ENCODE data around the gene FCGR2B.
"Not testable (repeated sequence)": the region's sequence is repeated elsewhere in the genome, so short reads cannot be mapped to it uniquely, and the experiment has no call there.

DNA sequence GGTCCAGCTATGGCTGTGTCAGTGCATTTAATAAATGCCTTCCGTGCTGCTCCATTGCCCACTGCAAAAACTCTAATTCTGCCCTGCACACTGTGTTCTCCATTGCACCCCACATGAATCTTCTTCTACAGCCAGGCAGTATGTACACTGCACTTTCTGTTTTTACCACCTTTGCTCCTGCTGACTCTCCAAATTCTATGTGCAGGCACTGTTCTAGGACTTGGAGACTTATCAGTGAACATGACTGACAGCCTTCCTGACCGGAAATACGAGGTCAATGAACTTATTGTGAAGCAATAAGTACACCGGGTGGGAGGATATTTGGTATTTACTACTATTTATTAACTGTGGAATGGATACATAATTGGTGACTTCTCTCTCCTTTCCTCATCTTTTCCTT is 1.7 kb downstream of the FCGR2B start:
- TF ChIP-seq, protein P1, sequence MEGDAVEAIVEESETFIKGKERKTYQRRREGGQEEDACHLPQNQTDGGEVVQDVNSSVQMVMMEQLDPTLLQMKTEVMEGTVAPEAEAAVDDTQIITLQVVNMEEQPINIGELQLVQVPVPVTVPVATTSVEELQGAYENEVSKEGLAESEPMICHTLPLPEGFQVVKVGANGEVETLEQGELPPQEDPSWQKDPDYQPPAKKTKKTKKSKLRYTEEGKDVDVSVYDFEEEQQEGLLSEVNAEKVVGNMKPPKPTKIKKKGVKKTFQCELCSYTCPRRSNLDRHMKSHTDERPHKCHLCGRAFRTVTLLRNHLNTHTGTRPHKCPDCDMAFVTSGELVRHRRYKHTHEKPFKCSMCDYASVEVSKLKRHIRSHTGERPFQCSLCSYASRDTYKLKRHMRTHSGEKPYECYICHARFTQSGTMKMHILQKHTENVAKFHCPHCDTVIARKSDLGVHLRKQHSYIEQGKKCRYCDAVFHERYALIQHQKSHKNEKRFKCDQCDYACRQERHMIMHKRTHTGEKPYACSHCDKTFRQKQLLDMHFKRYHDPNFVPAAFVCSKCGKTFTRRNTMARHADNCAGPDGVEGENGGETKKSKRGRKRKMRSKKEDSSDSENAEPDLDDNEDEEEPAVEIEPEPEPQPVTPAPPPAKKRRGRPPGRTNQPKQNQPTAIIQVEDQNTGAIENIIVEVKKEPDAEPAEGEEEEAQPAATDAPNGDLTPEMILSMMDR (IDR thresholded peaks at IDR 0.05; ENCODE audit: insufficient read depth, low read depth, low read length): not testable (repeated sequence)
- not testable (repeated sequence) for TF ChIP-seq EZH2 (IDR thresholded peaks at IDR 0.05; ENCODE audit: insufficient read depth, low read length)
